Measurements from ENCODE around the gene LRBA.

GRCh38 chr4:150751648-150752047, 263.4 kb downstream of the LRBA start:
- no peak for TF ChIP-seq CTCF (IDR thresholded peaks at IDR 0.05)
- TF ChIP-seq POLR2A (IDR thresholded peaks at IDR 0.05), result no peak
- no peak for TF ChIP-seq EP300 (IDR thresholded peaks at IDR 0.05)

Data from ovary (tissue), 3 donors.